ENCODE results near the gene SLC1A5.

- TF ChIP-seq CTCF (IDR thresholded peaks at IDR 0.05) (no peak), POLR2A (IDR thresholded peaks at IDR 0.05) (no peak), EP300 (IDR thresholded peaks at IDR 0.05) (no peak), POLR2AphosphoS5 (IDR thresholded peaks at IDR 0.05) (no peak)
Measured at GRCh38 chr19:46803555-46803954, 15.2 kb upstream of the SLC1A5 start.
